Measurements from ENCODE around the gene STRA8. TPM values are rescaled to one million over a fixed set of nuclear protein-coding genes. Genes with fewer than 3 reads are reported as not detected.

Gene STRA8
- polyA plus RNA-seq, 3 donors: not detected

DNA sequence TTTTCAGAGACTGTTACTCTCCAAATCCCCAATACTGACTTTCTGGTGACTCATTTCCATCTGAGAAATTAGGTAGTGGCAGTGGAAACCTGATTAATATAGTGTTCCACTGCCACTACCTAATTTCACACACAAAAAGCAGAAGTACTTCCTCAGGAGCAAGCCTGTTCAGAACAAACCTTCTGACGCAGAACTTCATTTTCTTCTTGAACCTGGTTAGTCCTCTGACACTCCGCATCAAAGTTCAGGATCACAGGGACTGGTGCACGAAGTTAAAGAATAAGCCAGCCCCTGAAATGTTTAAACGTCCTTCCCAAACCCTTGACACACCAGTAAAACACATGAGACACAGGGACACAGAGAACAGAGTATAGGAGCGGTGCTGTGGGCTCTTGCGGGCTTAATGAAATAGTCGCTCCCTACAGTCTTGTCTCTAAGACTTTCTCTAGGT, 26.7 kb upstream of the STRA8 start:
- H3K4me1 ChIP-seq (ENCODE audit: control insufficient read depth in 1 of 2, insufficient read depth in 2 of 2, low read length in 2 of 2): peaks cover 41 to 42% of the 10 kb centered on the region in 2 donors
- H3K9me3 ChIP-seq (replicated peaks in 1 of 2; ENCODE audit: control insufficient read depth in 1 of 2, insufficient read depth in 1 of 2, low read length in 2 of 2): no peaks in the 10 kb centered on the region
- H3K4me1 Mint-ChIP-seq: peaks cover 46% of the 10 kb centered on the region
- H3K9ac ChIP-seq (ENCODE audit: insufficient read depth, low read length, poor library complexity, severe bottlenecking): no peak overlapping the region
- peak overlapping the region; percentile 41 to 92 (median 85) for H3K27ac Mint-ChIP-seq
- H2AFZ ChIP-seq (ENCODE audit: insufficient read depth, low read depth, low read length, poor library complexity, severe bottlenecking): no peak overlapping the region
- H3K36me3 Mint-ChIP-seq: peaks cover 51 to 55% of the 10 kb centered on the region in 2 donors
- peak overlapping the region in 1 of 2 donors; percentile 16 for H3K4me3 Mint-ChIP-seq
- TF ChIP-seq, protein P1, sequence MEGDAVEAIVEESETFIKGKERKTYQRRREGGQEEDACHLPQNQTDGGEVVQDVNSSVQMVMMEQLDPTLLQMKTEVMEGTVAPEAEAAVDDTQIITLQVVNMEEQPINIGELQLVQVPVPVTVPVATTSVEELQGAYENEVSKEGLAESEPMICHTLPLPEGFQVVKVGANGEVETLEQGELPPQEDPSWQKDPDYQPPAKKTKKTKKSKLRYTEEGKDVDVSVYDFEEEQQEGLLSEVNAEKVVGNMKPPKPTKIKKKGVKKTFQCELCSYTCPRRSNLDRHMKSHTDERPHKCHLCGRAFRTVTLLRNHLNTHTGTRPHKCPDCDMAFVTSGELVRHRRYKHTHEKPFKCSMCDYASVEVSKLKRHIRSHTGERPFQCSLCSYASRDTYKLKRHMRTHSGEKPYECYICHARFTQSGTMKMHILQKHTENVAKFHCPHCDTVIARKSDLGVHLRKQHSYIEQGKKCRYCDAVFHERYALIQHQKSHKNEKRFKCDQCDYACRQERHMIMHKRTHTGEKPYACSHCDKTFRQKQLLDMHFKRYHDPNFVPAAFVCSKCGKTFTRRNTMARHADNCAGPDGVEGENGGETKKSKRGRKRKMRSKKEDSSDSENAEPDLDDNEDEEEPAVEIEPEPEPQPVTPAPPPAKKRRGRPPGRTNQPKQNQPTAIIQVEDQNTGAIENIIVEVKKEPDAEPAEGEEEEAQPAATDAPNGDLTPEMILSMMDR (IDR thresholded peaks at IDR 0.05): no peak
- intact Hi-C loops (cut with micrococcal nuclease): loop anchor here in 1 of 2 donors (5.0 kb wide), 1 partner anchor 55 kb away; no protein-coding TSS in a partner anchor
- H3K36me3 ChIP-seq (replicated peaks in 1 of 2; ENCODE audit: control insufficient read depth in 1 of 2, insufficient read depth in 2 of 2, low read length in 2 of 2): peaks cover 37 to 45% of the 10 kb centered on the region in 2 donors
- H3K4me3 ChIP-seq (replicated peaks in 1 of 3; ENCODE audit: low read depth in 2 of 3, low read length in 3 of 3): peak overlapping the region in 1 of 3 experiments; percentile 2
- WGBS (ENCODE audit: insufficient coverage): 46% methylated on average over 7 of the region's 7 CpGs
- H3K27me3 Mint-ChIP-seq (ENCODE audit: low read depth in 3 of 3): peaks cover 0 to 2% (median 1%) of the 10 kb centered on the region in 3 donors
- no peaks in the 10 kb centered on the region for H3K27me3 ChIP-seq (ENCODE audit: control insufficient read depth in 2 of 2, insufficient read depth in 2 of 2, low read length in 2 of 2)
- peak overlapping the region; percentile 34 to 47 for H3K27ac ChIP-seq (ENCODE audit: low read depth in 1 of 2, low read length in 2 of 2)
- DNase-seq: peak; percentile 53 to 70 (median 59)
- no peak overlapping the region for H3K4me2 ChIP-seq (replicated peaks; ENCODE audit: extremely low read depth, low read length, poor library complexity, severe bottlenecking)
- peaks cover 4% of the 10 kb centered on the region for H3K79me2 ChIP-seq (ENCODE audit: insufficient read depth, low read length)
- no peaks in the 10 kb centered on the region for H4K20me1 ChIP-seq (ENCODE audit: insufficient read depth, low read length)
- no peaks in the 10 kb centered on the region for H3K9me3 Mint-ChIP-seq

DNA sequence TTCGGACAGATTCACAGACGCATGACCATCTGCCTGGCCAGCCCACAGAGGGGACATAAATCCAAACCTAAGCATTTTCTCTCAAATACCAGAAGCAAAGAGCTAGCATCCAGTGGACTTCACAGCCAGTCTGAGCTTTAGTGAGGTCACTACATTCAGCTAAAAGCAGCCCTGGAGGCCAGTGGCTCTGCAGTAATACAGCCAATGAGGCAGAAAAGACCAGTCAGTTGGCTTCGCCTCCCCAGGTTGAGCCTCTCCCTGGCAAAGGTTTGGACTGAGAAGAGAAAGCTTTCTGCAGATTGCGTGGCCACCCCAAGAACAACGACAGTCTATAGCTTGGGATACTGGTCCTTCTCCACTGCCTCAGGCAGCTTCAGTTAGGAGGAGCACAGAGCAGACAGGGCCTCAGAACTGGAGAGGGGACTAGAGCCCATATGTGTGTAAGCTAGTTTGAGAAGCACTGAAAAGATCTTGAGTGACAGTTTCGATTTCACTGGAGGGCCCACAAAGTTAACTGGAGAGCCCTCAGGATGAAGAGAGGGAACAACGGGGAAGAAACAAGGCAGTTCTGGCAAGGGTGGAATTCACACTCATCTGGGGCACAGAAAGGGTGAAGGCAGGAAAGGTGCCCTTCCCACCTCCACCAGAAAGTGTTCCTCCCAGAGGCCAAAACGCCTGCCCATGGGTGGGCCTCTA, 26.1 kb upstream of the STRA8 start:
- WGBS (ENCODE audit: insufficient coverage): 79% methylated on average over 6 of the region's 8 CpGs
- Histone ChIP-seq H3K36me3 (replicated peaks in 1 of 2; ENCODE audit: control insufficient read depth in 1 of 2, insufficient read depth in 2 of 2, low read length in 2 of 2) (peaks cover 34 to 39% of the 10 kb centered on the region in 2 donors), H3K9ac (ENCODE audit: insufficient read depth, low read length, poor library complexity, severe bottlenecking) (no peak overlapping the region), H4K20me1 (ENCODE audit: insufficient read depth, low read length) (no peaks in the 10 kb centered on the region), H3K27me3 (ENCODE audit: control insufficient read depth in 2 of 2, insufficient read depth in 2 of 2, low read length in 2 of 2) (no peaks in the 10 kb centered on the region), H2AFZ (ENCODE audit: insufficient read depth, low read depth, low read length, poor library complexity, severe bottlenecking) (no peak overlapping the region), H3K79me2 (ENCODE audit: insufficient read depth, low read length) (peaks cover 4% of the 10 kb centered on the region), H3K27ac (ENCODE audit: low read depth in 1 of 2, low read length in 2 of 2) (peak overlapping the region; percentile 34 to 47), H3K4me1 (ENCODE audit: control insufficient read depth in 1 of 2, insufficient read depth in 2 of 2, low read length in 2 of 2) (peaks cover 44% of the 10 kb centered on the region in 2 donors), H3K4me2 (replicated peaks; ENCODE audit: extremely low read depth, low read length, poor library complexity, severe bottlenecking) (no peak overlapping the region), H3K4me3 (replicated peaks in 1 of 3; ENCODE audit: low read depth in 2 of 3, low read length in 3 of 3) (peak overlapping the region in 1 of 3 experiments; percentile 2), H3K9me3 (replicated peaks in 1 of 2; ENCODE audit: control insufficient read depth in 1 of 2, insufficient read depth in 1 of 2, low read length in 2 of 2) (no peaks in the 10 kb centered on the region)
- H3K4me3 Mint-ChIP-seq: peak overlapping the region in 1 of 2 donors; percentile 16
- H3K27ac Mint-ChIP-seq: peak overlapping the region; percentile 52 to 92 (median 85)
- H3K9me3 Mint-ChIP-seq: no peaks in the 10 kb centered on the region
- intact Hi-C loops (cut with micrococcal nuclease): loop anchor here in 1 of 2 donors (5.0 kb wide), 1 partner anchor 55 kb away; no protein-coding TSS in a partner anchor
- peaks cover 0 to 2% (median 1%) of the 10 kb centered on the region in 3 donors for H3K27me3 Mint-ChIP-seq (ENCODE audit: low read depth in 3 of 3)
- H3K4me1 Mint-ChIP-seq: peaks cover 47% of the 10 kb centered on the region
- DNase-seq: no peak
- TF ChIP-seq, protein P1 (IDR thresholded peaks at IDR 0.05): no peak
- peaks cover 45 to 49% of the 10 kb centered on the region in 2 donors for H3K36me3 Mint-ChIP-seq

Measured in CD14-positive monocyte (primary cell).